Measurements from ENCODE around the gene SMIM27. TPM values are rescaled to one million over a fixed set of nuclear protein-coding genes. Genes with fewer than 3 reads are reported as not detected.

SMIM27 gene
- total and polyA plus RNA-seq, 12 donors, result 2.6 to 34.3 (median 17.6) TPM

GRCh38 chr9:32570262-32570661, 18.1 kb downstream of the SMIM27 start:
- Histone ChIP-seq H3K9me3 (replicated peaks in 1 of 3) (no peaks in the 10 kb centered on the region), H3K36me3 (replicated peaks in 1 of 2) (peaks cover 0 to 28% of the 10 kb centered on the region in 2 donors), H3K27ac (no peak overlapping the region), H3K4me3 (no peak overlapping the region), H3K4me1 (replicated peaks in 1 of 2) (peaks cover 8 to 26% of the 10 kb centered on the region in 2 donors), H3K27me3 (no peaks in the 10 kb centered on the region)
- WGBS, 4 donors, result 89 to 94% (median 91%) methylated on average over 4 of the region's 4 CpGs
- intact Hi-C loops (cut with DNase I), result no loop called here
- no peak for DNase-seq
- TF ChIP-seq, protein P1, sequence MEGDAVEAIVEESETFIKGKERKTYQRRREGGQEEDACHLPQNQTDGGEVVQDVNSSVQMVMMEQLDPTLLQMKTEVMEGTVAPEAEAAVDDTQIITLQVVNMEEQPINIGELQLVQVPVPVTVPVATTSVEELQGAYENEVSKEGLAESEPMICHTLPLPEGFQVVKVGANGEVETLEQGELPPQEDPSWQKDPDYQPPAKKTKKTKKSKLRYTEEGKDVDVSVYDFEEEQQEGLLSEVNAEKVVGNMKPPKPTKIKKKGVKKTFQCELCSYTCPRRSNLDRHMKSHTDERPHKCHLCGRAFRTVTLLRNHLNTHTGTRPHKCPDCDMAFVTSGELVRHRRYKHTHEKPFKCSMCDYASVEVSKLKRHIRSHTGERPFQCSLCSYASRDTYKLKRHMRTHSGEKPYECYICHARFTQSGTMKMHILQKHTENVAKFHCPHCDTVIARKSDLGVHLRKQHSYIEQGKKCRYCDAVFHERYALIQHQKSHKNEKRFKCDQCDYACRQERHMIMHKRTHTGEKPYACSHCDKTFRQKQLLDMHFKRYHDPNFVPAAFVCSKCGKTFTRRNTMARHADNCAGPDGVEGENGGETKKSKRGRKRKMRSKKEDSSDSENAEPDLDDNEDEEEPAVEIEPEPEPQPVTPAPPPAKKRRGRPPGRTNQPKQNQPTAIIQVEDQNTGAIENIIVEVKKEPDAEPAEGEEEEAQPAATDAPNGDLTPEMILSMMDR (IDR thresholded peaks at IDR 0.05), result no peak
- TF ChIP-seq POLR2A (IDR thresholded peaks at IDR 0.05), result no peak

GRCh38 chr9:32571969-32572899, 20.1 kb downstream of the SMIM27 start:
- peak; percentile 51 to 87 (median 73) for DNase-seq
- Histone ChIP-seq H3K27ac (peak overlapping the region; percentile 8 to 88 (median 73)), H3K27me3 (no peaks in the 10 kb centered on the region), H3K36me3 (replicated peaks in 1 of 2) (peaks cover 0 to 12% of the 10 kb centered on the region in 2 donors), H3K4me3 (peak overlapping the region; percentile 11 to 84 (median 78)), H3K9me3 (replicated peaks in 1 of 3) (no peaks in the 10 kb centered on the region), H3K4me1 (replicated peaks in 1 of 2) (peaks cover 8 to 26% of the 10 kb centered on the region in 2 donors)
- TF ChIP-seq POLR2A (IDR thresholded peaks at IDR 0.05), result no peak
- TF ChIP-seq, protein P1 (IDR thresholded peaks at IDR 0.05), result peak; percentile 28 to 76 (median 70)
- WGBS, 4 donors, result 1 to 2% (median 1%) methylated on average over 16 to 17 of the region's 17 CpGs
- intact Hi-C loops (cut with DNase I), result no loop called here

GRCh38 chr9:32572900-32573523, 20.9 kb downstream of the SMIM27 start, which contains the start of gene NDUFB6:
Gene NDUFB6 (minus strand): TSS chr9:32573159. CDS start chr9:32573060, 99 bp downstream.
- H3K9me3 ChIP-seq (replicated peaks in 1 of 3), result no peaks in the 10 kb centered on the region
- H3K4me3 ChIP-seq, result peak within 1 kb of the TSS; percentile 11 to 84 (median 78)
- DNase-seq, result peak; percentile 91 to 96 (median 94)
- WGBS, 4 donors, result 0% methylated on average over 21 to 36 of the region's 36 CpGs
- H3K27me3 ChIP-seq, result no peaks in the 10 kb centered on the region
- peaks cover 8 to 26% of the 10 kb centered on the region in 2 donors for H3K4me1 ChIP-seq (replicated peaks in 1 of 2)
- H3K36me3 ChIP-seq (replicated peaks in 1 of 2), result peaks cover 0 to 4% of the 10 kb centered on the region in 2 donors
- H3K27ac ChIP-seq, result peak within 1 kb of the TSS; percentile 8 to 88 (median 73)
- TF ChIP-seq POLR2A (IDR thresholded peaks at IDR 0.05), result peak; percentile 52 to 84
- TF ChIP-seq, protein P1 (IDR thresholded peaks at IDR 0.05), result no peak
- intact Hi-C loops (cut with DNase I), result no loop called here

DNA sequence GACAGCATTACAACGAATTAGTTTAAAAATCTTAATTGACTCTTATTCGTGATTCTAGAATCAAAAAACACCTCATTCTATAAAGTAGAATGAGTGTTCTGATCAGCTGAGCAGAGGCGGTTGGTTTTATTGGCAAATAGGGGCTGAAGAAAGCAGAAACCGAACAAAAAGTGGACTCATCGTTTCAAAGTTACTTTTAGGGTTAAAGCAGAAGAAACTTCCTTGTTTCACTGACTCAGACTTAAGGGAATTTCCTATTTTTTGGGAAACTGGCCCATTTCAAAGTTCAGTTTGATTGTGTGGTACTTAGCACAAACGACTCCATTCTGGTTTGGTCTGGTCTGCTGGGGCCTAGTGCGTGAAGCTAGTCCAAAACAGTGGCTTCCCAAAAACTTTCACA, 21.7 kb downstream of the SMIM27 start:
- no peaks in the 10 kb centered on the region for H3K36me3 ChIP-seq (replicated peaks in 1 of 2)
- peak overlapping the region in 1 of 5 donors; percentile 87 for H3K27ac ChIP-seq
- H3K27me3 ChIP-seq, result no peaks in the 10 kb centered on the region
- H3K4me1 ChIP-seq (replicated peaks in 1 of 2), result peaks cover 8 to 26% of the 10 kb centered on the region in 2 donors
- no peak for DNase-seq
- 82 to 85% (median 84%) methylated on average over 7 of the region's 7 CpGs for WGBS, 4 donors
- intact Hi-C loops (cut with DNase I), result no loop called here
- H3K4me3 ChIP-seq, result no peak overlapping the region
- TF ChIP-seq POLR2A (IDR thresholded peaks at IDR 0.05), result no peak
- TF ChIP-seq, protein P1 (IDR thresholded peaks at IDR 0.05), result no peak
- no peaks in the 10 kb centered on the region for H3K9me3 ChIP-seq (replicated peaks in 1 of 3)
